ENCODE data around the gene PC. TPM values are rescaled to one million over a fixed set of nuclear protein-coding genes. Genes with fewer than 3 reads are reported as not detected.

Gene PC
- total RNA-seq, 4 donors from 2014 or later, result 154 to 535 (median 195) TPM

- no peak for TF ChIP-seq CTCF (IDR thresholded peaks at IDR 0.05; ENCODE audit: low read depth)
Measured at GRCh38 chr11:66884443-66884842, 73.7 kb downstream of the PC start.

- TF ChIP-seq CTCF (IDR thresholded peaks at IDR 0.05; ENCODE audit: low read depth), result no peak
Measured at GRCh38 chr11:66883016-66883965, 74.9 kb downstream of the PC start.

GRCh38 chr11:66882561-66883015, 75.6 kb downstream of the PC start:
- TF ChIP-seq CTCF (IDR thresholded peaks at IDR 0.05; ENCODE audit: low read depth), result no peak

- no peak for TF ChIP-seq CTCF (IDR thresholded peaks at IDR 0.05; ENCODE audit: low read depth)
Measured at GRCh38 chr11:66881927-66882452, 76.2 kb downstream of the PC start.

GRCh38 chr11:66881451-66881835, 76.7 kb downstream of the PC start:
- TF ChIP-seq CTCF (IDR thresholded peaks at IDR 0.05; ENCODE audit: low read depth), result no peak

- no peak for TF ChIP-seq CTCF (IDR thresholded peaks at IDR 0.05; ENCODE audit: low read depth)
Measured at GRCh38 chr11:66880496-66881450, 77.4 kb downstream of the PC start.

Data from subcutaneous adipose tissue (tissue), 4 donors.